DMS 273 (cell line): ENCODE results near the gene CEACAM4.

ENCODE experiments used
- DNase-seq: peaks from one replicate; lab custom pipeline; 2025; ENCODE audit not compliant: unreplicated experiment; lab: John Stamatoyannopoulos, UW

CEACAM4 gene

DNA sequence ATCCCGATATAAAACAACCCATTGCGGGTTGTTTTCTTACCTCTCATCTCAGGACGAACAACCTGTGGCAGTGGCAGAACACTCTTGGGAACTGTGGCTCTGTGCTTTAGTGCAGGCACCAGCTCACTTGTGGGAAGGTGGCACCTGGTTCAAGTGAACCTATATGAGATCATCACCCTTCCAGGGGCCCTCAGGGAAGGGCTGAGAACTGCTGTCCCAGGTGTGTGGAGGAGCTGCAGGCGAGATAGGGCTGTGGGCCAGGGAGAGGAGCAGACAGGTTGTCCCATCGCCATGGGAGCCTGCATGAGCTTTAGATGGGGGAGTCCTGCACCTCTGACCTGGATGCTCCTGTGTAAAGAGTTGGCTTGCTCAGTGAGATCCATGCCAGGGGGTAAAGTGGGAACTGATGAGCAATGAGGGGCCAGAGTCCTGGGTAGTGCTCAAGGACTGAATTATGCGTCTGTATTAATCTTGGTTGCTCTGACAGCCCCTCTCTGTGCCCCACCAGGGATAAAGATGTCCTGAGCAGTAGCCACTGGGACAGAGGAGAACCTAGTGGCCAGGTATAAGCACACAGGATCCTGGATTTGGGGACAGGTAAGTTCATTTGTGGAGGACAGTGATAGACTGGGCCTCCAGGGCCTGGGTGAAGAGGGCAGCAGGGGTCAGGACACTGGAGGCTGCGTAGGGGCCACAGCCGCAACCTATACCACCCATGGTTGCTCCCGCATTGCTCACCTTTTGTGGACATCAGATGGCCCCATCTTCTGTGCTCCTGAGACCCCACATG lies 8.7 kb downstream of the CEACAM4 start:
- no peak for DNase-seq

DNA sequence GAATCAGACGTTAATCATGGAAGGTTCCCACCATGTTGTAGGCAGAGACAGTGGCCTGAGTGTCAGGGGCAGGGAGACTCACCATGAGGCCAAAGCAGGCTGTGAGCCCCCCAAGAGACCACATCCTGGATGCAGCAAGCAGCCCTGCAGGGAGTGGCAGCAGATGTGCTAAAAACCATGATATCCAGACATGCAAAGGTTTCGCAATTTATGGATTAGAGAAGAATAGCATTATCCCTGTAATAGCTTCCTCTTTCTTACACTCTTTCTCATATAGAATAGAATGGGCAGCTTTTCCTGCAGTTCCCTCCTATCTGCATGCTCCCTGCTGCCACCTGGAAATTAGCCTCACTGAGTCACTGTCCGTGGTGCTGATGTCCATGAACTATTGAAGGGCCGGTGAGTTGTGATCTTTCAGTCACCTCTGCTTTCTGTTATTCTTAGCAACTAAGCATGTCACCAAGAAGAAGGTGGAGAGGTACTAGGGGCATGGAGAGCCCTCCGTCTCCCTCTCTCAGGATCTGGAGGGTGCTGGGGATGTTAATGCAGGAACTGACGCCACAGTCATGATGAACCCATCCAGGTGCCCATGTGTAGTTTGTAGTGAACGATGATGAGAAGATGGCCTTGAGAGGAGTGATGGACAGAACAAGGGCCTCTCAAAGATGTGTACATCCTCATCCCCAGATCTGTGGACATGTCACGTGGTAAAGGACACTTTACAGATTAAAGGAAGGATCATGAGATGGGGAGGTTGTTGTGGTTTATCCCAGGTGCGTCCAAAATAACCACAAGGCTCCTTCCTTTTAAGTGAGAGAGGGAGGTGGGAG lies 9.9 kb downstream of the CEACAM4 start:
- peak; percentile 8 for DNase-seq

DNA sequence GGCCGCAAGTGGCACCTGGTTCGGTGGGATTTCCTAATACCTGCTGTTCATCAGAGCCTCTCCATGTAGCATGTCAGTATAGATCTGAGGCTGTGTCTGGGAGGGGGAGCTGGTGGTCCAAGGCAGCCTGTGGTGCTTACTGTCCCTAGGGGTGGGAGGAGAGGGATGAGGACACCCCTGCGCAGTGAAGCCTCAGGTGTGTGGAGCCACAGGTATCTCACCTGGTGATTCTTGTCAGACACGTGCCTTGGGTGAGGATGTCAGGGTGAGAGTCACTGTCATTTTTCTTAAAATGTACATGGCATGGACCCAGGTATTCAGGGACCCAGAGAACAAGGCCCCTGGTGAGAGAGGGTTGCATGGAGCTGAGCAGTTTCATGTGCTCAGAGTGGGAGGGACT lies 11.7 kb downstream of the CEACAM4 start:
- DNase-seq = no peak

DNA sequence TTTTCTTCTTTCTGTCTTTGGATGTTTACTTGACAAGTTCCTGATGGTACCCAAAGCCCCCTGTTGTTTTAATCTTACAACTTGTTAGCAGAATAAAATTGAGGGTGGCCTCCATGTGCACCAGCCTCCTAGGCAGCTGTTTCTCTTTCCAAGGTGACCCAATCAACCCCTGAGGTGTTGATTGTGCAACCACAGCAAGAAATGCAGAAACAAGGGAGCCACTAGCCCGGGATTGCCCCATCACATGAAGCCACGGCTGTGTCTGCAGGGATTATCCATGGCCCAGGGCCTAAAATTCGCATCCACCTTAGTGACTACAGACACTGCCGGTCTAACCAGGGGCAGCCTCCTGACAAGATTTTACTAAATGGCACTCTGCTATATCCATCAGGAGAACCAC lies 14.4 kb downstream of the CEACAM4 start:
- DNase-seq = no peak

DNA sequence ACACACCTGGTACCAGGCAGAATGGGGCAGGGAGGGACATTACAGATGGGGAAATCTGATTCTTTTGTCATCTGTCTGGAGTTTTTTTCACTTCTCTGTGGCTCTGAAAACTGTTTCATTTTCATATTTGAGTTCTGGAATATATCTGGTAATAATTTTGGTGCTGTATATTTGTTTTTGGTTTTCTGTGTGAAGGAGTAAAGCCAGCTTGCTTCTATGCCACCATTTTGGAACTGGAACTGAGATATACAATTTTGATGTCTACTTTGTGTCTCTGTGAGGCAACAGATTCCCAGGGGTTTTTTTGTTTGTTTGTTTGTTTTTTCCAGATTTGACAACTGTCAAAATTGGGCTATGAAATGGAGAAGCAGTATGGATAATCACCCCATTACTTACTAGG lies 16.1 kb downstream of the CEACAM4 start:
- no peak for DNase-seq

DNA sequence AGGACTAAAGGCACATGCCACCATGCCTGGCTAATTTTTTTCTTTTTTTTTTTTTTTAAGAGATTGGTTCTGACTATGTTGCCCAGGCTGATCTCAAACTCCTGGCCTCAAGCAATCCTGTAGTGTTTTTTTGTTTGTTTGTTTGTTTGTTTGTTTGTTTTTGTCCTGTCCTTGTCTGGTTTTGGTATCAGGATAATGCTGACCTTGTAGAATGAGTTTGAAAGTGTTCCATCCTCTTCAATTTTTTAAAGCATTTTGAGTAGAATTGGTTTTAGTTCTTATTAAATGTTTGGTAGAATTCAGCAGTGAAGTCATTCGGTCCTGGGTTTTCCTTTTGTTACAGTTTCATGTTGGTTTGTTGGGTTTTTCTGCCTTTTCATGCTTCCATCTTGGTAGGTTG lies 19.2 kb downstream of the CEACAM4 start:
- no peak for DNase-seq

DNA sequence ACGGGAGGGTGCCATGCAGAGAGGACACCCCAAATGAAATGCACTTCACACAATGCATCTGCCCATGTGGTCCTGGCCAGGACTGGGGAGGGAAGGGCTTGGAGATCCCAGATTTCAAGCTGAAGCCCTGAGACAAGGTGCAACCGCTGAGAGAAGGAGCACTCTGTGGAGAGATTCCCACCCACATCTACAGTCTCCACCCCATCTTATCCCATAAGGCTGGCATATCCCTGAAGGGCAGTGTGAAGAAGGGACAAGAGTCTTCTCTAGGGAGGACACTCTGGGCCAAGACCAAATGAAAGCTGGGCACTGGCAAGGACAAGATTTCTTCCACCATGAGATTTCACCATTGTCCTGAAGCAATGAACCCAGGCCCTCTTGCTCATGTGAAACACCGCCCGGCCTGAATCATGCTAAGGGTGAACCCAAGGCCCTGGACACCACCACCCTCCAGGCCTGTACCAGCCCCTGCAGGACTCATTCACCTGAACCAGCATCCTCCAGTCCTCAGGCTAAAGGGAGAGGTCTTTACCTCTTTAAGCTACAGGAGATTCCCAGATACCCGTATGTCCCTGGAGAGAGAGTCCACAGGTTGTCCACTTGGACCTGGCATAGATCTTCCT lies 20.5 kb downstream of the CEACAM4 start:
- DNase-seq = no peak

DNA sequence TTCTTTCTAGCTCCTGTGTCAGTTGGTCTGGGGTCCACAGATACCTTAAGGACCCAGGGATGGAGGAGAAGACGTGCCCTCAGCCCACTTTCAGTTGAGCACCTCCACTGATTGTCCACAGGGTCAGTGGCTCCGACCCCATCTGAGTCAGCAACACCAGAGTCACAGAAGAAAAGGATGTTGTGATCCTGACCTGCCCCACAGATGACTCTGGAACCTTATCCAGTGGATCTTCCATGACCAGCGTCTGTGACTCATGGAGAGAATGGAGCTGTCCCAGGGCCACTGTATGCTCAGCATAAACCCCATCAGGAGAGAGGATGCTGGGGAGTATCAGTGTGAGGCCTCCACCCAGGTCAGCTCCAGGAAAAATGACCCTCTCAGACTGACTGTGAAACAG lies 22.0 kb downstream of the CEACAM4 start:
- no peak for DNase-seq

DNA sequence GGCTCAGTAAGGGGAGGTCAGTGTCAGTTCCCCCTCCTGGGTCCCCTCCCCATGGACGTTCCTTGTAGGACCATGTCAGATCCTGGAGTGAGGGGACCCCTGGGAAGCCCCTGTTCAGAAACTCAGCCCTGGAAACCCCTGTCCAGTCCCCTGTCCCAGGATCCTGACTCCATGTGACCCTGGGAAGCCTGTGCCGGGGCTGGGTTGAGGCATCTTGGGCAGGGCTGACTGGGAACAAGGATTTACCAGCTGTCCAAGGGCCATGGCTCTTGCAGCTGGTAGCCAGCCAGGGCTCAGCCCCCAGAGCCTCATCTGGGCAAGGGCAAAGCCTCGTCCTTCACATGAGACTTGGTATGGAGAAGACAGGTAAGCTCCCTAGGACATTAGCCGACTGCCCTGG lies 25.1 kb downstream of the CEACAM4 start:
- DNase-seq = no peak

DNA sequence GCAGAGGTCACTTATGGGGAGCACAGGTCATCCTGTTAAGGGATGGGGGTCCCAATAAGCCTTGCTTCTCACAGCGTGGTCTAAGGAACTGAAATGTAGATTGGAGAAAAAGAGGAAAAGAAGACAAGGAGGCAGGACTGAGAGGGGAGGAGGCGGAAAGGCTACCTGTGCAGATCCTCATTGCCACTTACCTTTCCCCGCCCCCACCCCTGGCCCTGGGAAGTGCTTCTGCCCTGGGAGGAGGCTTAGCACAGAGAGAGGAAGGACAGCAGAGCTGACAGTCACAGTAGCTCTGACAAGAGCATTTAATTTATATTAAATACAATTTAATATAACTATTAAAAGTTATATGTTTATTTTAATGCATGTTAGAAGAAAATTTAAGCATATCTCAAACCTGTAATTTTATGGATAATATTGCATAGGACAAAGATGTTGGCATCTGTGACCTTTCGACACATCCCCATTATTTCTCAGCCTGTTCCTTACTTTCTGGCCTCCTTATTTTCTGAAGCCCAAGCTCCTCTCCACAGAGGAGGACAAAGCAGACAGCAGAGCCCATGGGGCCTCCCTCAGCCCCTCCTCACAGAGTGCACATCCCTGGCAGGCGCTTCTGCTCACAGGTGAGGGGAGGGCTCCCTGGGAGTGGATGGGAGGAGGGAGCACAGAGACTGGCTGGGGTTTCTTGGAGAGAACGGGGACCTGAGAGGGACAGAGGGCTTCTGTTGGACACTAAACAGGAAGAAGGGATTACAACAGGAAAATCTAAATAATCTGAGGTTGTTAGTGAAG lies 27.5 kb downstream of the CEACAM4 start:
- DNase-seq = no peak

DNA sequence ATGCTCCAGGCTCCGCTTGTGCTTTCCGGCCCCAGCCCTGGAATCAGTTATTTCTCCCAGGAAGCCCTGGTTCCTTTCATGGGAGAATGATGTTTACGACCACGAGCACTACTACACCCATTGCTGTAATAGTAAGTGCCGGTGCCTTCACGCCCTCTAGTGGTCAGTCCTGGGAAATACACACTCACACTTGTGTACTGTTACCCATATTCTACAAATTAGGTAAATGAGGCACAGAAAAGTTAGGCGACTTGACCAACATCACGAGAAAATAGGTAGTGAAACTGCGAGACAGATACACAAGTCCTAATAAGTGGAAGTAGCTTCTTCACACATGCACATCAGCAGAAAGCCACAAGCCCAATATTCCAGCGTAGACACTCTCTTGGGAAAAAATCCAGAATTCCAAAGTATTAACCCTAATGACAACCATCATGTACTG lies 29.3 kb downstream of the CEACAM4 start:
- DNase-seq = peak; percentile 76

DNA sequence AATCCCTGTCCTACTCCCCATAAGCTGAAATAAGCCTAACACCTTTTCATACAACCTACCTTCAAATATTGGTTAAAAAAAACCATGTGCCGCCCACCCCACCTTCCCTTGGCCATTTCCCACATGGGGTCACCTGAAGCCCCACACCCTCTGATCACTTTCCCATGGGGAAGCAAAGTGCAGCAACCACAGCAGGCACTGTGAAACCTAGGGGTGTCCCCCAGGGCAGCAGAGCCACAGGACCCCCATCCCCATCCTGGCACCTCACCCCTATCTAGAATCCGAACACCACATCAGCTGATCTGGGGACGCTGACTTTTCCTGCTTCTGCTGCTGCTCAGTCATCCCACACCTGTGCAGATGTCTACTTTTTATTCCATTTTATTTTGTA lies 31.0 kb downstream of the CEACAM4 start:
- DNase-seq = no peak

DNA sequence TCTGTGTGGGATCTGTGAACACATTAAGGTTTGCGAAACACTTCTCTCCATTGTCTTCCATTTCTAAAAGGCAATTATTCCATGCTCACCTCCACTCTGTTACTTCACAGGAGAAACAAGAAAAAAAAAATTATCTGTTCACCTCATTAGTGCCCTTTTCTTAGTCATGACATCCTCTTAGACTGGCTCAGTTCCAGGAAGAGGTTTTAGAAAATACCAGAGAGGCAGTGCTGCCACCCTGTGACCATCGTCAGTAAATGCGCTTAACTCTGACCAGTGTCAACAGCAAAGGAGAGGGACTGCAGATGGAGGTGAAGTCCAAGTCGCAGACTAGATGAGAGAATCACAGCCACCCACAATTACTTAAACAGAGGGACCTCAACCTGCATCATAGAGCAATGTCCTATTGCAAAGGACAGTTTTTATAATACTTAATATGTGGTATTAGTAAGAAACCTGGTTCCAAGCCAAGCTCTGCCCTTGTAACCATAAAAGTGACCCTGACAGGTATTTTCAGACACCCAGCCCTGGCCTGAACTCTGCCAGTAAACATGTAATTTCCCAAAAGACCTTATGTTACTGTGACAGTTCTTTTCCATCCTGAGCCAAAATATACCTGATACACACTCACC lies 31.5 kb downstream of the CEACAM4 start:
- DNase-seq = peak; percentile 76

DNA sequence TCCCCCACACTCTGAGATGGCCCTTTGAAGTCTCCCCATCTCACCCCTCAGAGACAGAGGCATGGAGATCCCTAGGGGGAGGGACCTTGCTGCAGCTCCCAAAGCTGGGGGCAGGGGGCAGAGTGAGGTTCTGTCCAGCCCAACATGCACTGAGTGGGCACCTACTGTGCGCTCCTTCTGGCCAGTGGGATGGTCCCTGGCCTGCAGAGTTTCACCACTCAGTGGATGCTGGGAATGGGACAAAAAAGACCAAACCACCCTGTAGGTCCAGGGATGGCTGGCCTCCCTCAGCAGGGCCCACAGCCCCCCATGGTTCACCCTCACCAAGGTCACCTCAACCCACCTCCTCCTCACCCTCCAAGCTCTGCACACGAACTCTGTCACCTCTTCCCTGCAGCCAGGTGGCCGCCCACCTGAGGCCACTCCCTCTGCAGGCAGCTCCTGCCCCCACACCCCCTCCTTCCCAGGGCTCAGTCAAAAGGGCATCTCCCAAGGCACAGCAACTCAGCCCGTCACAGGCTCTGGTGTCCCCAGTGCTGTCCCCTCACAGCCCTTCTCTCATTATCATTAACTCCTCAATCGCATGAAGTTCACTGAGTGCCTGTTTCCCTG lies 34.8 kb downstream of the CEACAM4 start:
- DNase-seq = no peak

DNA sequence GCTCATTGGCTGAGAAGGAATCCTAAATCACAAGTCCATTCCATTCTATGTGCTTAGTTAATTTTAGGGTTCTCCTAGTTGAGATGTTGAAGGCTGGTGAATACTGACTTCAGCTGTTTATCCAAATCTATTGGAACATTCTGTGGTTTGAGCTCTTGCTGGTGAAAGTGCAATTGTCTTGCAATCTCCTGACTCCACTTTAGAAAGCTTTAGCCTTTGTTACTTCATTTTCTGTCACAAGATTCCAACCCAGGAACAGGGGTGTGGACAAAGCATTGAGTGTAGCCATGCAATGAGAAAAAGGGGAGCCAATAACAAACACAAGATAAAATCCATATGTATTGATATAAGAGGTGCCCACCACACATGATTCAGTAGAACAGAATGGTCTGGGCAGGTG lies 35.9 kb downstream of the CEACAM4 start:
- DNase-seq = no peak

DNA sequence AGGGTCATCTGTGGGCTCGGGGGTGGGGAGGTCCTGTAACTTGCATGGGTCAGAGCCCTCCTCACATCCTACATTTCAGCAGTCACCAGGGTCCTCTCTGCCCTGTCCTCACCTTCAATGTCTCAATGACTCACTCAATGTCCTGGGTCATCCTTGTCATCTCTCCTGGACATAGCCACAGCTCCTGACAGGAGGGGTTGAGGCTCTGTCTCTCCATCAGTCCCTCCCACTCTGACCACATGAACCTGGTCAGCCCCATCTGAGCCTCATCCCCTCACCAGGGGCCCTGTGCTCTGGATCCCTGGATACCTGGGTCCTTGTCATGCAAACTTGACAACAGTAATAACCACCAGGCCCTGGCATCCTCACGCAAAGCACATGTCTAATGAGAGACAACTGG lies 37.5 kb downstream of the CEACAM4 start:
- DNase-seq = no peak

DNA sequence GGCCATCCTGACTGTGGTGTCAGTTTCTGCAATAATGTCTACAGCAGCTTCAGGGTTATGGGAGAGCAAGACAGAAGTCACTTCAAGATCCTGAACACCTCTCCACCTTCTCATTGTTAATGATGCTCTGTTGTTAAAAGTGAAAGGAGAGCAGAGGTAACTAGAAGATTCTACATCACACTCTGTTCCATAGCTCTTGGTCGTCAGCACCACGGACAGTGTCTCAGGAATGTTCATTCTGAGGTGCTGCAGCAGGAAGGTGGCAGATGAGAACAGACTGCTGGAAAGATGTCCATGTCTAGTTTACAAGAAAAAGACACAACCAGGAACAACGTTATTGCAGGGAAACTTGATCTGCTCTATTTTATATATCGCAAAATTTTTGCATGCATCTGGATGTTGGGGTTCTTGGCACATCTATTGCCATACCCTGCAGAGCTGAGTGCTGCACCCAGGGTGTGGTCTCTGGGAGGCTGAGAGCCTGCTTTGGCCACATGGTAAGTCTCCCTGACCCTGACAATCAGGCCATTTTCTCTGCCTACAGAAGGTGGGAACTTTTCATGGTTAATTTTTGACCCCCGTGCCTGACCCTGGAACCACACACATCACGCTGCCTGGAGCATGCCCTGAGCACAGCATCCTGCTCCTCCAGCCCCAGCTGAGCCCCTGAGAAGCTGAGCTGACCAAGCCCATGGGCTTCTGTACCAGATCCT lies 38.2 kb downstream of the CEACAM4 start:
- peak; percentile 12 for DNase-seq

DNA sequence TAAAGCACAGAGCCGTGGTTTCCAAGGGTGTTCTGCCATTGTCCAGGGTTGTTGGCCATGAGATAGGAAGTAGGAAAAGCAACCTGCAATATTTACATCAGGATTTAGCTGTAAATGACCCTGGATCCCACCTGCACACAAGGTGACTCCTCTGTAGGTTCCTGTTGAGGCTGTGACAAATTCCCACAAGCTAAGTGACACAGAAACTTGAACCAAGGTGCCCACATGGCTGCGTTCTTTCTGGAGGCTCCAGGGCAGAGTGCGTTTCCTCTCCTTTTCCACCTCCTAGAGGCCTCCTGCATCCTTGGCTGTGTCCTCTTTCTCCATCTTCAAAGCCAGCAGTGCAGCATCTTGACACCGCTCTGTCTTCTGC lies 39.0 kb downstream of the CEACAM4 start:
- DNase-seq = no peak

DNA sequence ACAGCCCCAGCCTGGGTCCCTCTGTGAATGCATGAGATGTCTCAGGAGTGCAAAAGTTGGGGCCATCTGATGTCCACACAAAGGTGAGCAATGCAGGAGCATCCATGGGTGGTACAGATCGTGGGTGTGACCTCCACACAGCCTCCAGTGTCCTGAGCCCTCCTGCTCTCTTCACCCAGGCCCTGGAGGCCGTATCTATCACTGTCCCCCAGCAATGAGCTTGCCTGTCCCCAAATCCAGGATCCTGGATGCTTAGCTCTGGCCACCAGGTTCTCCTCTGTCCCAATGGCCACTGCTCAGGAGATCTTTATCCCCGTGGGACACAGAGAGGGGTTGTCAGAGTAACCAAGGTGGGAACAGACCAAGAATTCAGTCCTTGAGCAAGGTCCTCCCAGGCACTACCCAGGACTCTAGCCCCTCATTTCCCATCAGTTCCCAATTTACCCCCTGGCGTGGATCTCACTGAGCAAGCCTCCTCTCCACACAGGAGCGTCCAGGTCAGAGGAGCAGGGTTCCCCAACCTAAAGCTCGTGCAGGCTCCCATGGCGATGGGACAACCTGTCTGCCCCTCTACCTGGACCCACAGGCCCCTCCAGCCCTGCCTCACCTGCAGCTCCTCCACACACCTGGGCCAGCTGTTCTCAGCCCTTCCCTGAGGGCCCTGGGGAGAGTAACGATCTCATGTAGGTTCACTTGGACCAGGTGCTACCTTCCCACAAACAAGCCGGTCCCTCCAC lies 39.6 kb downstream of the CEACAM4 start:
- no peak for DNase-seq
